Measurements from ENCODE around the gene SNRPE.

DNA sequence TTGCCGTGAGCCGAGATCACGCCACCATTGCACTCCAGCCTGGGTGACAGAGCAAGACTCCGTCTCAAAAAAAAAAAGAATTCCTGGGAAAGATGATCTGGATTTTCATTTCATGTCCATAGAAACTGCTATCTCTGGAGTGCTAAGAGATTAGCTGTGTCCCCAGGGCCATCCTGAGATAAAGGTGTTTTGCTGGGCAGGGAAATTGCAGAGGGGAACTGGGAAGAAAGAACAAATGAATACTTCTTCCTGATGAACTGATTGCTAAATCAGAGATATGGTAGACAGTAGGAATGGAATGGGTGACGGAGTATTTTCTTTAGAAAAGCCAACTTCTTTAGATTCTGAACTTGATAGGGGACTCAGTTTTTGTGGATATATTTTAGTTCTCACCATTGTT, 19.2 kb downstream of the SNRPE start:
- TF ChIP-seq POLR2A (IDR thresholded peaks at IDR 0.05; ENCODE audit: low read length): no peak
- TF ChIP-seq GATA1 (IDR thresholded peaks at IDR 0.05; ENCODE audit: low read depth, low read length): no peak

All from erythroblast (primary cell).